ENCODE data around the gene HMCN1.

DNA sequence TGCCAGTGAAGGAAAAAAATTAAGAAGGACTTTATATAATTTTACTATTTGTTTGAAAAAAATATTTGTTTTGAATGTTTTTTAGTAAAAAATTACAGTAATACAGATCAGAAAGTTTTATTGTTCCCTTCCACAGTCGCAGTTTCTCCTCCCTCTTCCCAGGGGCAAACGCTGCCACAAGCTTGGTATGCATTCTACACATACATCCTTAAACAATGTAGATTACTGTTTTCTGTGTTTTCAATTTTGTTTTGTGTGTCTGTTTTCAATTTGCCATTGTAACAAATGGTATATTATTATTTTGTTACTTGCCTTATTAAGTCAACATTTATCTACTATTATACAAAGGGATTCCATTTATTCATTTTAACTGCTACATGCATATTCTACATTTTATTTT is 257.1 kb downstream of the HMCN1 start:
- TF ChIP-seq, protein P1, sequence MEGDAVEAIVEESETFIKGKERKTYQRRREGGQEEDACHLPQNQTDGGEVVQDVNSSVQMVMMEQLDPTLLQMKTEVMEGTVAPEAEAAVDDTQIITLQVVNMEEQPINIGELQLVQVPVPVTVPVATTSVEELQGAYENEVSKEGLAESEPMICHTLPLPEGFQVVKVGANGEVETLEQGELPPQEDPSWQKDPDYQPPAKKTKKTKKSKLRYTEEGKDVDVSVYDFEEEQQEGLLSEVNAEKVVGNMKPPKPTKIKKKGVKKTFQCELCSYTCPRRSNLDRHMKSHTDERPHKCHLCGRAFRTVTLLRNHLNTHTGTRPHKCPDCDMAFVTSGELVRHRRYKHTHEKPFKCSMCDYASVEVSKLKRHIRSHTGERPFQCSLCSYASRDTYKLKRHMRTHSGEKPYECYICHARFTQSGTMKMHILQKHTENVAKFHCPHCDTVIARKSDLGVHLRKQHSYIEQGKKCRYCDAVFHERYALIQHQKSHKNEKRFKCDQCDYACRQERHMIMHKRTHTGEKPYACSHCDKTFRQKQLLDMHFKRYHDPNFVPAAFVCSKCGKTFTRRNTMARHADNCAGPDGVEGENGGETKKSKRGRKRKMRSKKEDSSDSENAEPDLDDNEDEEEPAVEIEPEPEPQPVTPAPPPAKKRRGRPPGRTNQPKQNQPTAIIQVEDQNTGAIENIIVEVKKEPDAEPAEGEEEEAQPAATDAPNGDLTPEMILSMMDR (IDR thresholded peaks at IDR 0.05), result no peak
- TF ChIP-seq POLR2A (IDR thresholded peaks at IDR 0.05), result no peak
- TF ChIP-seq EP300 (IDR thresholded peaks at IDR 0.05), result no peak

Data from stomach (tissue), 4 donors.